Mucosa of descending colon (tissue), 3 donors: ENCODE results near the gene RANBP17. TPM values are rescaled to one million over a fixed set of nuclear protein-coding genes. Genes with fewer than 3 reads are reported as not detected.

ENCODE experiments used
- ATAC-seq: fragments of 200-7000 bp; cut with Tn5 transposase; one replicate; pipeline ENCODE4 v1.9.1; 2020; ENCODE audit warnings: mild to moderate bottlenecking, moderate library complexity
- DNase-seq, 3 donors: peaks; one replicate each; pipeline ENCODE4 v3.0.0-alpha.2; 2020
- H3K36me3 ChIP-seq: fragments of 200-600 bp; one replicate; pipeline ENCODE4 v1.8.0; 2021; ENCODE audit warnings: low read depth, mild to moderate bottlenecking
- H3K4me1 ChIP-seq: fragments of 200-600 bp; one replicate; pipeline ENCODE4 v1.8.0; 2021; ENCODE audit warnings: low read depth, mild to moderate bottlenecking
- H3K4me3 ChIP-seq: fragments of 200-600 bp; one replicate; pipeline ENCODE4 v1.8.0; 2021; ENCODE audit warnings: mild to moderate bottlenecking
- H3K9me3 ChIP-seq: fragments of 200-600 bp; one replicate; pipeline ENCODE4 v1.8.0; 2021; ENCODE audit warnings: mild to moderate bottlenecking
- intact Hi-C, 2 donors: fragments of 100-400 bp; cut with DNase I in 1 of 2; cut with micrococcal nuclease in 1 of 2; formaldehyde crosslinking; loops; one replicate each; pipeline versions ENCODE4 v1.11.0 to v1.11.1; 2022; cut with DNase I, micrococcal nuclease
- total RNA-seq, 3 donors: library from RNA; stranded (reverse); fragmentation: NEBNext Ultra II Directional in 2 of 3; extraction: Animal tissue kit (Norgen Biotek cat#: 25700) in 2 of 3; gene quantifications; one replicate each; pipeline versions ENCODE4 v1.2.1 to v1.2.4, GENCODE V29; 2021 to 2023
- TF ChIP-seq, protein P1 (sequence below): fragments of 200-600 bp; IDR thresholded peaks from one replicate; pipeline ENCODE4 v1.8.0; 2022; ENCODE audit warnings: antibody characterized with exemption, mild to moderate bottlenecking
- donor health status: DM: no; HTN: no; CAD: no; lungs with moderate emphysema.
- donor health status: DM: no; HTN: no; CAD: no.
- donor health status: DM: no; HTN: yes; CAD: no.

Gene RANBP17
- total RNA-seq, 3 donors from 2014 or later = 11.7 to 19.7 (median 13.4) TPM

DNA sequence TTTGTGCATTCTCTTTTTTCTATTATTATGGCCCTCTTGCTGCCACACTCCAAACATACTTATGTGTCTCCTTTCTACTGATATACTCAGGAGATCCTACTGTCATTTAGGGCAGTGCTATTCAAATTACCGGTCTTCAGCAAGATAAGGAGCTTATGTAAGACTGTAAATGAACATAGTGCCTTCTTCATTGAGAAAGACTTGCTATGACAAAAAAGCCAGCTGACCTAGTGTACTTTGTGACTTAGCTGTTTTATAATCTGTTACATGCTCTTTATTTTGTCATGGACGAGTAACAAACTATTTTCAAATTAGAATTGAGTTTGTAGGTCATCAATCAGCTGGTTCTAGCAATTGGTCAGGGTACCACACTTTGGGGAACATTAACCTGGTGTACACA, 32.8 kb downstream of the RANBP17 start:
- TF ChIP-seq, protein P1, sequence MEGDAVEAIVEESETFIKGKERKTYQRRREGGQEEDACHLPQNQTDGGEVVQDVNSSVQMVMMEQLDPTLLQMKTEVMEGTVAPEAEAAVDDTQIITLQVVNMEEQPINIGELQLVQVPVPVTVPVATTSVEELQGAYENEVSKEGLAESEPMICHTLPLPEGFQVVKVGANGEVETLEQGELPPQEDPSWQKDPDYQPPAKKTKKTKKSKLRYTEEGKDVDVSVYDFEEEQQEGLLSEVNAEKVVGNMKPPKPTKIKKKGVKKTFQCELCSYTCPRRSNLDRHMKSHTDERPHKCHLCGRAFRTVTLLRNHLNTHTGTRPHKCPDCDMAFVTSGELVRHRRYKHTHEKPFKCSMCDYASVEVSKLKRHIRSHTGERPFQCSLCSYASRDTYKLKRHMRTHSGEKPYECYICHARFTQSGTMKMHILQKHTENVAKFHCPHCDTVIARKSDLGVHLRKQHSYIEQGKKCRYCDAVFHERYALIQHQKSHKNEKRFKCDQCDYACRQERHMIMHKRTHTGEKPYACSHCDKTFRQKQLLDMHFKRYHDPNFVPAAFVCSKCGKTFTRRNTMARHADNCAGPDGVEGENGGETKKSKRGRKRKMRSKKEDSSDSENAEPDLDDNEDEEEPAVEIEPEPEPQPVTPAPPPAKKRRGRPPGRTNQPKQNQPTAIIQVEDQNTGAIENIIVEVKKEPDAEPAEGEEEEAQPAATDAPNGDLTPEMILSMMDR = no peak
- no peaks in the 10 kb centered on the region for H3K9me3 ChIP-seq
- intact Hi-C loops = no loop called here
- no peaks in the 10 kb centered on the region for H3K36me3 ChIP-seq
- H3K4me1 ChIP-seq = no peaks in the 10 kb centered on the region
- no peak overlapping the region for H3K4me3 ChIP-seq
- no peak for ATAC-seq
- no peak for DNase-seq

DNA sequence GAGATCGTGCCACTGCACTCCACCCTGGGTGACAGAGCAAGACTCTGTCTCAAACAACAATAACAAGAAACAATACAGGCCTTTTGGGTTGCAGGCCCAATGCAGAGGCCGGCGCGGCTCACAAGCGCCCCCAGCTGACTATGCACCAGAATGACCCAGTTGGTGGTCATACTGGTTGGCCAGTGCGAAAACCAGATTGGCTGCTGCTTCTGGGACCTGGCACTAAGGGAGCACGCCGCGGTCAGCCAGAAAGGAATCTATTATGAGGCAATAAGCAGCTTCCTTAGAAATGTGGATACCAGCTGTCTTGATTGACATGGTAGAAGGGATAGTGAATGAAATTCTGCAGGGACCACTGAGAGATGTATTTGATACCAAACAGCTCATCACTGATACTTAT, 35.0 kb downstream of the RANBP17 start:
- Histone ChIP-seq H3K9me3 (peaks cover 4% of the 10 kb centered on the region), H3K36me3 (no peaks in the 10 kb centered on the region), H3K4me1 (no peaks in the 10 kb centered on the region), H3K4me3 (no peak overlapping the region)
- intact Hi-C loops = no loop called here
- TF ChIP-seq, protein P1 = no peak
- DNase-seq (peak in 2 of 3 donors; percentile 9 to 24), ATAC-seq (peak; percentile 36)

DNA sequence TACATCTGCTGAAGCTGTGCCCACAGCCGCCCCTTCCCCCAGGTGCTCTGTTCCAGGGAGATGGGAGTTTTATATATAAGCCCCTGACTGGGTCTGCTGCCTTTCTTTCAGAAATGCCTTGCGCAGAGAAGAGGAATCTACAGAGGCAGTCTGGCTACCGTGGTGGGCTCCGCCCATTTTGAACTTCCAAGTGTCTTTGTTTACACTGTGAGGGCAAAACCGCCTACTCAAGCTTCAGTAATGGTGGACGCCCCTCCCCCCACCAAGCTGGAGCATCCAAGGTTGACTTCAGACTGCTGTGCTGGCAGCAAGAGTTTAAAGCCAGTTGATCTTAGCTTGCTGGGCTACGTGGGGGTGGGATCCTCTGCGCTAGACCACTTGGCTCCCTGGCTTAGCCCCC, 41.3 kb downstream of the RANBP17 start:
- peak in 1 of 3 donors; percentile 7 for DNase-seq
- Histone ChIP-seq H3K36me3 (no peaks in the 10 kb centered on the region), H3K9me3 (peaks cover 4% of the 10 kb centered on the region), H3K4me1 (no peaks in the 10 kb centered on the region), H3K4me3 (no peak overlapping the region)
- TF ChIP-seq, protein P1 = no peak
- no peak for ATAC-seq
- intact Hi-C loops = no loop called here

DNA sequence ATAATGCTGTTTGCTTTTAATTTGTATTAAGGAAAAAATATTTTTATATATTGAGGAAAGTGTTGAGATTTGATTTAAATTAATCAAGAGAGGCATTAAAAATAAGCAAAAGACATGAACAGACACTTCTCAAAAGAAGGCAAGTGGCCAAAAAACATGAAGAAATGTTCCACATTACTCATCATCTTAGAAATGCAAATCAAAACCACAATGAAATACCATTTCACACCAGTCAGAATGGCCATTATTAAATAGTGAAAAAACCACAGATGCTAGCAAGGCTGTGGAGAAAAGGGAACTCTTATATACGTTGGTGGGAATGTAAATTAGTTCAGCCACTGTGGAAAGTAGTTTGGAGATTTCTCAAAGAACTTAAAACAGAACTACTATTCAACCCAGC, 45.9 kb downstream of the RANBP17 start:
- no peaks in the 10 kb centered on the region for H3K36me3 ChIP-seq
- ATAC-seq = no peak
- DNase-seq = no peak
- no peaks in the 10 kb centered on the region for H3K4me1 ChIP-seq
- H3K4me3 ChIP-seq = no peak overlapping the region
- H3K9me3 ChIP-seq = no peaks in the 10 kb centered on the region
- TF ChIP-seq, protein P1 = no peak
- intact Hi-C loops = no loop called here

DNA sequence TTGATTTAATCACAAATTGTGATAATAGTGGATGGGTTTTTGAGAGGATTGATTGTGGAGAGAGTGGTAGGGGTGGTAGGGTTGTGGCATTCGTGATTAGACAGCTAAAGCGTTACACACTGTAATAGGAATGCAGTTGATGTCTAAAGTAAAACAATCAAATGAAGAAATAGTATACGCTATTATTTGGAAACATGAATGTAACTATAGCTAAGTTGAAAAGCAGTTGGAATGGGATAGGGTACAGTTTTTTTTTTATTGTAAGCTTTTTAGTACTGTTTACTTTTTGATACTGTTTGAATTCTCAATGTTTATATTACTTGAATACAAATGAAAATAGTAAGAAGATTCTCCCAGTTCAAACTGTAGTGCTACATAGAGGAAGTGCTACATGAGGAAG, 51.8 kb downstream of the RANBP17 start:
- Histone ChIP-seq H3K9me3 (no peaks in the 10 kb centered on the region), H3K4me3 (no peak overlapping the region), H3K36me3 (no peaks in the 10 kb centered on the region), H3K4me1 (no peaks in the 10 kb centered on the region)
- TF ChIP-seq, protein P1 = no peak
- DNase-seq (no peak), ATAC-seq (no peak)
- intact Hi-C loops = no loop called here

DNA sequence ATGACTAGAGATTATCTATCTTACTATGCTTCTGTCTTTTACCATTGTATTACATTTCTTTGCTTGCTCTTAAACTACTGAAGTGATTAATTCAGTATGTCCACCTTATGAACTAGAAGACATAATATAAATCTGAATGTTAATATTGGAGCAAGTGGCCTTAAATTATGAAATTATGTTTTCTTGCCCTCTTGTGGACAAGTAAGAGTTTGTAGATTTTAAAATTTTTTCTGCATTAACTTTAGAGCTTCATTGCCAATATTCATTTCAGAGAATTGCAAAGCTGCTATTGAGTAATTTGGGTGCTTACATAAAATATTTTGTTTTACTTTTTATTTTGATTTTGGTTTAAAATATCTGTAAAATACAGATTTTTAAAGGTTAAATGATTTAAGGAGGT, 55.3 kb downstream of the RANBP17 start:
- Histone ChIP-seq H3K4me1 (no peaks in the 10 kb centered on the region), H3K4me3 (no peak overlapping the region), H3K36me3 (no peaks in the 10 kb centered on the region), H3K9me3 (no peaks in the 10 kb centered on the region)
- TF ChIP-seq, protein P1 = no peak
- no peak for ATAC-seq
- intact Hi-C loops = no loop called here
- no peak for DNase-seq
